ENCODE results near the gene POLR3E. TPM values are rescaled to one million over a fixed set of nuclear protein-coding genes. Genes with fewer than 3 reads are reported as not detected.

POLR3E gene
- total and polyA plus RNA-seq, 4 donors: 16.0 to 42.9 (median 18.3) TPM

GRCh38 chr16:22313876-22314470, 16.8 kb downstream of the POLR3E start:
- H3K36me3 ChIP-seq (ENCODE audit: control insufficient read depth in 4 of 4, insufficient read depth in 3 of 4, low read depth in 1 of 4, low read length in 3 of 4): peaks cover 13 to 77% (median 30%) of the 10 kb centered on the region in 4 donors

GRCh38 chr16:22314661-22315626, 17.7 kb downstream of the POLR3E start:
- DNase-seq (ENCODE audit: low spot score): no peak
- Histone ChIP-seq H3K27me3 (ENCODE audit: control insufficient read depth in 4 of 4, insufficient read depth in 4 of 4, low read length in 3 of 4) (no peaks in the 10 kb centered on the region), H3K4me3 (ENCODE audit: low read depth in 1 of 3, low read length in 3 of 3) (no peak overlapping the region), H3K27ac (ENCODE audit: low read depth in 1 of 2, low read length in 2 of 2) (no peak overlapping the region), H3K36me3 (ENCODE audit: control insufficient read depth in 4 of 4, insufficient read depth in 3 of 4, low read depth in 1 of 4, low read length in 3 of 4) (peaks cover 12 to 70% (median 25%) of the 10 kb centered on the region in 4 donors), H3K4me1 (ENCODE audit: control insufficient read depth in 4 of 4, insufficient read depth in 4 of 4, low read length in 3 of 4) (peaks cover 0 to 7% (median 4%) of the 10 kb centered on the region in 4 donors), H3K9ac (ENCODE audit: low read depth in 1 of 2, low read length in 2 of 2) (no peak overlapping the region), H3K9me3 (ENCODE audit: control insufficient read depth in 4 of 4, low read length in 3 of 4) (no peaks in the 10 kb centered on the region)
- no peak for TF ChIP-seq EGR1 (IDR thresholded peaks at IDR 0.05; ENCODE audit: low read depth in 2 of 2)
- no peak for TF ChIP-seq REST (IDR thresholded peaks at IDR 0.05)
- TF ChIP-seq RAD21 (IDR thresholded peaks at IDR 0.05): no peak
- 92% methylated on average over 37 of the region's 37 CpGs for WGBS

More at GRCh38 chr16:22313876-22314470, 16.8 kb downstream of the POLR3E start:
- no peak overlapping the region for H3K27ac ChIP-seq (ENCODE audit: low read depth in 1 of 2, low read length in 2 of 2)
- H3K9me3 ChIP-seq (ENCODE audit: control insufficient read depth in 4 of 4, low read length in 3 of 4): no peaks in the 10 kb centered on the region
- peaks cover 0 to 7% (median 4%) of the 10 kb centered on the region in 4 donors for H3K4me1 ChIP-seq (ENCODE audit: control insufficient read depth in 4 of 4, insufficient read depth in 4 of 4, low read length in 3 of 4)
- no peaks in the 10 kb centered on the region for H3K27me3 ChIP-seq (ENCODE audit: control insufficient read depth in 4 of 4, insufficient read depth in 4 of 4, low read length in 3 of 4)
- H3K4me3 ChIP-seq (ENCODE audit: low read depth in 1 of 3, low read length in 3 of 3): no peak overlapping the region
- no peak overlapping the region for H3K9ac ChIP-seq (ENCODE audit: low read depth in 1 of 2, low read length in 2 of 2)
- DNase-seq (ENCODE audit: low spot score): no peak
- TF ChIP-seq, protein P1, sequence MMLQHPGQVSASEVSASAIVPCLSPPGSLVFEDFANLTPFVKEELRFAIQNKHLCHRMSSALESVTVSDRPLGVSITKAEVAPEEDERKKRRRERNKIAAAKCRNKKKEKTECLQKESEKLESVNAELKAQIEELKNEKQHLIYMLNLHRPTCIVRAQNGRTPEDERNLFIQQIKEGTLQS (IDR thresholded peaks at IDR 0.05): no peak
- TF ChIP-seq RAD21 (IDR thresholded peaks at IDR 0.05): no peak
- no peak for TF ChIP-seq HNF4A (conservative IDR thresholded peaks at IDR 0.05)
- TF ChIP-seq EGR1 (IDR thresholded peaks at IDR 0.05; ENCODE audit: low read depth in 2 of 2): no peak
- TF ChIP-seq RXRA (IDR thresholded peaks at IDR 0.05): no peak
- TF ChIP-seq, protein P2, sequence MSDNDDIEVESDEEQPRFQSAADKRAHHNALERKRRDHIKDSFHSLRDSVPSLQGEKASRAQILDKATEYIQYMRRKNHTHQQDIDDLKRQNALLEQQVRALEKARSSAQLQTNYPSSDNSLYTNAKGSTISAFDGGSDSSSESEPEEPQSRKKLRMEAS (IDR thresholded peaks at IDR 0.05): no peak
- no peak for TF ChIP-seq HNF4G (IDR thresholded peaks at IDR 0.05)
- TF ChIP-seq FOXA2 (IDR thresholded peaks at IDR 0.05): no peak
- no peak for TF ChIP-seq NR2F2 (IDR thresholded peaks at IDR 0.05)
- no peak for TF ChIP-seq FOXA1 (IDR thresholded peaks at IDR 0.05)
- TF ChIP-seq TAF1 (conservative IDR thresholded peaks at IDR 0.05): no peak
- TF ChIP-seq GABPA (IDR thresholded peaks at IDR 0.05 in 1 of 2, conservative IDR thresholded peaks at IDR 0.05 in 1 of 2): no peak
- 97% methylated on average over 10 of the region's 10 CpGs for WGBS
